IPS-18a (cell line): ENCODE measurements around the gene CACNA1A.
A peak's percentile ranks its signal among the peaks of the same experiment; 100 is the strongest.
"Not testable (repeated sequence)": the region's sequence is repeated elsewhere in the genome, so short reads cannot be mapped to it uniquely, and the experiment has no call there.

ENCODE experiments used
- H3K27ac ChIP-seq: one replicate; pipeline ENCODE4 v1.5.1; 2013; ENCODE audit warnings: low read length
- H3K27me3 ChIP-seq: one replicate; pipeline ENCODE4 v1.6.1; 2013; ENCODE audit warnings: mild to moderate bottlenecking, low read length; ENCODE audit not compliant: control insufficient read depth, insufficient read depth
- H3K36me3 ChIP-seq: one replicate; pipeline ENCODE4 v1.6.1; 2013; ENCODE audit warnings: low read depth, low read length; ENCODE audit not compliant: control insufficient read depth
- H3K4me1 ChIP-seq: one replicate; pipeline ENCODE4 v1.6.1; 2013; ENCODE audit warnings: low read depth, low read length; ENCODE audit not compliant: control insufficient read depth
- H3K4me3 ChIP-seq: one replicate; pipeline ENCODE4 v1.5.1; 2013; ENCODE audit warnings: low read length
- H3K9ac ChIP-seq: one replicate; pipeline ENCODE4 v1.6.1; 2013; ENCODE audit warnings: mild to moderate bottlenecking, low read length, moderate library complexity
- H3K9me3 ChIP-seq: one replicate; pipeline ENCODE4 v1.6.1; 2013; ENCODE audit warnings: low read depth, low read length; ENCODE audit not compliant: control insufficient read depth

Gene CACNA1A

DNA sequence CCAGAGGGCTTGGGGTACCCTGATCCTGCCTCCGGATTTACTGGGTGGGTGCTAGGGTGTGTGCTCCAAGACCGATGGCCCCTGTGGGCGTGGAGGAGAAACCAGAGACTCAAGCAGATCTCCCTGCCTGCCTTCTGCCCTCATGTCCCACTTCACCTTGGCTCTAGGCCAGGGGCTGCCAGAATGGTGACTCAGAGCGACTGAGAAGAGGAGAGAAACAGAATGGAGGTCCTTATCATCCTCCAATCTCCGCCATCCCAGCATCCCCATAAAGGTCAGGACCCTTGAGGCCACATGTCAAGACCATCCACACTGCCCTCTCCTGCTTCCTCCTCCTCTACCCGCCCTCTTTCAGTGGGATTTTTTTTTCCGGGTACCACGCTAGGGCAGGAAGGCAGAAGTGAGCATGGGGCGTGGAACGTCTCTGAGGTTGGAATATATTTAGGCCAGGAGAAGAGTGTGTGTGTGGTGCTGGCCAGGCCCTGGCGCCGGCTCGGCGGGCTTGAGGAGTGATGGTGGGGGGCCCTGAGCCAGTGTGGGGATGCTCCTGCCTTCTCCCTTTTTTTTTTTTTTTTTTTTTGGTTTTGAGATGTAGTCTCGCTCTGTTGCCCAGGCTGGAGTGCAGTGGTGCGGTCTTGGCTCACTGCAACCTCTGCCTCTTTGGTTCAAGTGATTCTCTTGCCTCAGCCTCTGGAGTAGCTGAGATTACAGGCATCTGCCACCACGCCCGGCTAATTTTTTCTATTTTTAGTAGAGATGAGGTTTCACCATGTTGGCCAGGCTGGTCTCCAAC, 333.7 kb downstream of the CACNA1A start:
- H3K27ac ChIP-seq = no peak overlapping the region

GRCh38 chr19:13171146-13171545, 335.1 kb downstream of the CACNA1A start:
- Histone ChIP-seq H3K4me1 (peaks cover 12% of the 10 kb centered on the region), H3K27me3 (no peaks in the 10 kb centered on the region), H3K9ac (no peak overlapping the region), H3K9me3 (no peaks in the 10 kb centered on the region), H3K36me3 (no peaks in the 10 kb centered on the region), H3K4me3 (no peak overlapping the region), H3K27ac (no peak overlapping the region)

More for the DNA sequence above, 333.7 kb downstream of the CACNA1A start:
- Histone ChIP-seq H3K4me1 (peaks cover 5% of the 10 kb centered on the region), H3K9ac (no peak overlapping the region), H3K4me3 (no peak overlapping the region), H3K27me3 (no peaks in the 10 kb centered on the region), H3K9me3 (no peaks in the 10 kb centered on the region), H3K36me3 (no peaks in the 10 kb centered on the region)

DNA sequence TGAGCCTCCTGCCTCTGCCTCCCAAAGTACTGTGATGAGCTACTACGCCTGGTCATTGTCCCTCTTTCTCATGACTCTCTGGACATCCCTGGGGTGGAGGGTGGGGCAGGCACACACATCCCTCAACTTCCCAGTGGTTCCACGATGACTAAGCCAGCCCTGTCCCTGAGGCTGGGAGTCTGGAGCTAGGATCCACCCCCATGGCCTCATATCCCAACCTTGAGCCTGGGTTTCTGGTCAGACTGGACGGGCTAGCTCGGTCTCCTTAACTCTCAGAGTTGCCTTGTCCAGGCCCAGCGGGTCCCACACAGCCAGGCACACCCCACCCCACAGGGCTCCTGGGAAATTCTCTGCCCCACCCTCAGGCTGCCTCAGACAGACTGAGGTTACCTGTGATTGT, 336.5 kb downstream of the CACNA1A start:
- Histone ChIP-seq H3K9ac (no peak overlapping the region), H3K4me1 (peaks cover 23% of the 10 kb centered on the region), H3K9me3 (no peaks in the 10 kb centered on the region), H3K27ac (no peak overlapping the region), H3K36me3 (no peaks in the 10 kb centered on the region), H3K4me3 (no peak overlapping the region), H3K27me3 (no peaks in the 10 kb centered on the region)

- not testable (repeated sequence) for H3K4me3 ChIP-seq, H3K27ac ChIP-seq, H3K9me3 ChIP-seq, H3K9ac ChIP-seq, H3K27me3 ChIP-seq, H3K36me3 ChIP-seq
- H3K4me1 ChIP-seq = peaks cover 36% of the 10 kb centered on the region
Measured at GRCh38 chr19:13166151-13166550, 340.1 kb downstream of the CACNA1A start.

- Histone ChIP-seq H3K27me3 (no peaks in the 10 kb centered on the region), H3K4me1 (peaks cover 36% of the 10 kb centered on the region), H3K36me3 (no peaks in the 10 kb centered on the region), H3K4me3 (peak overlapping the region; percentile 79), H3K9ac (peak overlapping the region; percentile 92), H3K27ac (peak overlapping the region; percentile 95), H3K9me3 (no peaks in the 10 kb centered on the region)
Measured at GRCh38 chr19:13165162-13165997, 340.9 kb downstream of the CACNA1A start.

DNA sequence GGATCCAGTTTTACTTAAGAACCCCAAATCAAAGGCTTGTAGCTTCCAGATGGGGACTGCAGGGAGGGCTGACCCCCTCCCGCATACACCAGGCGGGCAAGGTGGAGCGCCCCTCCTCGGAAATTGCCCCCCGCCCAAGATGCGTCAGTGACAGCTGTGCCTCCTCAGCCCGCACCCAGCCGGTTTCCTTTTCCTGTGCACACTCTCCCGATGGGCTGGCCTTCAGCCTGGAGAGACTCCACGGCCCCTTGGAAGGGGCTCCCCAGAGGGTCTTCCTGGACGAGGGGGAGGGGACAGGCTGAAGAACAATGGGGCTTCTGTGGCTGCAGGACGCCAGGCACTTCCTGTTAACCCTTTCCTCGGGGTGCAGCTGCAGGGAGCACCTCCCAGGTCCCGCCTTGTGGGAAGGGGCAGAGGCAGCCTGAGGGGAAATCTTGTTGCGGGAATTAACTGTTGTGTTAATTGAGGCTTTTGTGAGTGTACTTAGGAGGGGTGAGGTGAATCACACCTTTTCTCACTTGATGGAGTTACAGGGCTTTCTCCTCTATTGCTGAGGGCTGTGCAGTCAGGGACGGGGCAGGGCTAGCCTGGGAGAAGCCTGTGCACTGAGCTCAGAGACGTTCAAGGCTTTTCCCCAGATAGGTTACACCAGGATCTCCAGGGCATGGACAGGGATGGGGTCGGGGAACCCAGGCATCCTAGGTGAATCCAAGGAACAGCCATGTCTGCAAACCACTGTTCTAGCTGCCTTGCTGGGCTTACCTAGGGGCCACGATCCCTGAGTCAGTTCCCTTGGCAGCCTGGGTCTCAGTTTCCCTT, 341.7 kb downstream of the CACNA1A start:
- peak overlapping the region; percentile 92 for H3K9ac ChIP-seq
- peaks cover 36% of the 10 kb centered on the region for H3K4me1 ChIP-seq
- no peaks in the 10 kb centered on the region for H3K27me3 ChIP-seq
- no peaks in the 10 kb centered on the region for H3K9me3 ChIP-seq
- H3K36me3 ChIP-seq = no peaks in the 10 kb centered on the region
- peak overlapping the region; percentile 95 for H3K27ac ChIP-seq
- peak overlapping the region; percentile 79 for H3K4me3 ChIP-seq

DNA sequence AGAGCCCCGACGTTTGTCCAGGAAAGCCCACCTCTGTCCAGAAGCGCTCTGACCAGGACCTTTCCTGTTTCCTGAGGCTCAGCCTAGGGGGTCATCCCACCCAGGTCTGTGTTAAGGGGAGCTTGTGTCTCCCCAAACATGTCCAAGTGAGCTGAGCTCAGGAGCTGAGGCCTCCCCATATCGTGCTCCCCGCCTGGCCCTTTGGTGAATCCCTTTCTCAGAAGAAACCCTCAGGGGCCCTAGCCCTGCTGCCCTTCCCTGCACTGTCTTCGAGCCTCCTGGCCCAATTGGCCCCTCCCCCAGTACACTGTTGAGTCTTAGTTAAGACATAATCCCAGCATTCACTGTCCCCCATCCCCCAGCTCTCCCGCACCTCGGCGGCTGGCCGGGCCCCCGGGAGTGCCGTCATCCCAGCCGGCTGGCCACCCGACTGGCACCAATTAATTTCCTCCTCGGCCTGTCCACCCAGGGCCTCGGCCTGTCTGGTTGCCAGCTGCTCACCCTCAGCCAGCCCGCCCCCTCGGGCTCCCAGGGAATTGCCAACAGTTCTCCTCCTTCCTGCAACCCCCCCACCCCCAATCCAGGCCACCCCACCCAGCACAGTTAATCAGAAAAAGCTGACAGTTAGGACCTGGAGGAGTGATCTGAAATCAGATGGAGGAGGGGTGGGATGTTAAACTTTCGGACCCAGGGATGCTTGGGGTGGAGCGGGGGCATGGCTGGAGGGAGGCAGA, 342.5 kb downstream of the CACNA1A start:
- Histone ChIP-seq H3K36me3 (no peaks in the 10 kb centered on the region), H3K9ac (peak overlapping the region; percentile 92), H3K4me3 (peak overlapping the region; percentile 79), H3K4me1 (peaks cover 36% of the 10 kb centered on the region), H3K9me3 (no peaks in the 10 kb centered on the region), H3K27ac (peak overlapping the region; percentile 95), H3K27me3 (no peaks in the 10 kb centered on the region)

DNA sequence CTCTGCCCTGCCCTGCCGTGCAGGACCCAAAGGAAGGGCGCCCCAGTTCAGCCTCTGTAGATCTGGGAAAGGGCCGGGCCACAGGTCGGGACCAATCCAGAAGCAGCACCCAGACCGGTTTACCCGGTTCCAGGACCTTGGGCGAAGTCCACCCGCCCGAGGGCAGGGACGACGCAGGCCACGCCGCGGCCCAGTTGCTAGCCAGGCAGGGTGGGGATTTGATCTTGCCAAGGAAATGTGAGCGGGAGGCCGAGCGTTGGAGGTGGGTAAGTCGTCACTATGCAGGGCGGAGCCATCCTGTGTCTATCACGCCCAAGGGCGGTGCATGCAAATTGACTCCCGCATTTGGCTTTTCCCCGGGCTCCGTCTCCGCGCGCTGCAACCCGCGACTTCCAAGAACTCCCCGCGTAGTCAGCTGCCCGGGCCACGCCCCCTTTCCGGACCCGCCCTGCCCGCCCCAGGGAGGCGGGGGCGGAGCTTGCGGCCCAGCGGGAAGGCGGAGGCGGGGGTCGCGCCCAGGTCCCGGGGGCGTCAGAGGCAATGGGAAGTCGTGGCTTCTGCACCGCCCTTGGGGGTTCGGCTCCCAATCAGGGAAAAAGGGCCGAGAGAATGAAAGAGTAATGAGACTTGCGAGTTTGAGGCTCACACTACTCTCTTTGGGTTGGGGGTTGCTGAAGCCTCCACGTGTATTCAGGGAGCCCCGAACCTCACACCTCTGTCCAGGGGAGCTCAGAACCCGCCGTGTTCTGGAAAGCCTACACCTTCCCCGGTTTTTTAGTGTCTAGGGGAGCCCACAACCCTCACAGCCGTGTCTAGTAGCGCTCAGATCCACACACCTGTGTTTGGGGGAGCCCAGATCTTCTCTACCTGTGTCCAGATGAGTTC, 343.3 kb downstream of the CACNA1A start:
- Histone ChIP-seq H3K9me3 (no peaks in the 10 kb centered on the region), H3K9ac (peak overlapping the region; percentile 92), H3K36me3 (no peaks in the 10 kb centered on the region), H3K27ac (peak overlapping the region; percentile 95), H3K4me1 (peaks cover 34% of the 10 kb centered on the region), H3K4me3 (peak overlapping the region; percentile 79), H3K27me3 (no peaks in the 10 kb centered on the region)

DNA sequence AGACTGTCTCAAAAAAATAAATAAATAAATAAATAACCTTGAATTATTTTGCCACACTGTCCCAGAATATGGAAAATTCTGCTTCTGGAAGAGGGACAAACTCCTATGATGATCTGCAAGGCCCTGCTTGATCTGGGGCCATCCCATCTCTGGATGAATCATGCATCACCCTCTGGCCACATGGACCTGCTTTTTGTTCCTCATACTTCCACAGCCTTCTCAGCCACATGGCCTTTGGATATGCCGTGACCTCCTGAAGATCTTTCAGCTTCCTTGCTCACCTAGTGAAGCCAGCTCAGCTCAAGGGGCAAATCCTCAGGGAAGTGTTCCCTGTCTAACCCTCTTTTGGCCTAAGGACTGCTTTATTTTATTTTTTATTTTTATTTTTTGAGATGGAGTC, 345.7 kb downstream of the CACNA1A start:
- Histone ChIP-seq H3K9me3 (no peaks in the 10 kb centered on the region), H3K27ac (no peak overlapping the region), H3K9ac (no peak overlapping the region), H3K27me3 (no peaks in the 10 kb centered on the region), H3K4me1 (peaks cover 26% of the 10 kb centered on the region), H3K4me3 (no peak overlapping the region), H3K36me3 (no peaks in the 10 kb centered on the region)

GRCh38 chr19:13159713-13160112, 346.6 kb downstream of the CACNA1A start:
- Histone ChIP-seq H3K9me3 (no peaks in the 10 kb centered on the region), H3K27me3 (no peaks in the 10 kb centered on the region), H3K4me1 (peaks cover 18% of the 10 kb centered on the region), H3K27ac (no peak overlapping the region), H3K36me3 (no peaks in the 10 kb centered on the region), H3K9ac (no peak overlapping the region), H3K4me3 (no peak overlapping the region)
